GM04504 (cell line): ENCODE data around the gene IL15RA.

ENCODE experiments used
- DNase-seq: peaks from one replicate; pipeline ENCODE4 v3.0.0-alpha.2; 2012; ENCODE audit warnings: low read depth

IL15RA gene

GRCh38 chr10:5977471-5978229 is at the start of gene IL15RA:
Gene IL15RA (minus strand): TSS chr10:5977543. CDS start chr10:5977492, 51 bp downstream.
- peak; percentile 58 for DNase-seq

GRCh38 chr10:6025683-6026255 is 48.4 kb upstream of the IL15RA start:
- DNase-seq, result no peak

GRCh38 chr10:6024334-6024682 is 47.0 kb upstream of the IL15RA start:
- DNase-seq, result no peak

- peak; percentile 88 for DNase-seq
Measured at GRCh38 chr10:6023661-6024333, 46.5 kb upstream of the IL15RA start.

- no peak for DNase-seq
Measured at GRCh38 chr10:6022660-6023059, 45.3 kb upstream of the IL15RA start.

GRCh38 chr10:6020826-6021225 is 43.5 kb upstream of the IL15RA start:
- DNase-seq, result no peak

GRCh38 chr10:6019796-6020195 is 42.5 kb upstream of the IL15RA start:
- no peak for DNase-seq

GRCh38 chr10:6019010-6019782 is 41.9 kb upstream of the IL15RA start:
- DNase-seq, result no peak

GRCh38 chr10:6018422-6018821 is 41.1 kb upstream of the IL15RA start:
- no peak for DNase-seq

- no peak for DNase-seq
Measured at GRCh38 chr10:6017781-6018354, 40.5 kb upstream of the IL15RA start.

GRCh38 chr10:6014241-6014761 is 37.0 kb upstream of the IL15RA start:
- DNase-seq, result no peak

- DNase-seq, result no peak
Measured at GRCh38 chr10:6013413-6014192, 36.3 kb upstream of the IL15RA start.

GRCh38 chr10:6012121-6012905 is 35.0 kb upstream of the IL15RA start:
- no peak for DNase-seq

- DNase-seq, result no peak
Measured at GRCh38 chr10:6011558-6011957, 34.2 kb upstream of the IL15RA start.

- no peak for DNase-seq
Measured at GRCh38 chr10:6010569-6010968, 33.2 kb upstream of the IL15RA start.

GRCh38 chr10:6009961-6010360 is 32.6 kb upstream of the IL15RA start:
- DNase-seq, result no peak

- DNase-seq, result no peak
Measured at GRCh38 chr10:6009150-6009549, 31.8 kb upstream of the IL15RA start.

GRCh38 chr10:6008497-6009142 is 31.3 kb upstream of the IL15RA start:
- DNase-seq, result no peak

- no peak for DNase-seq
Measured at GRCh38 chr10:6006991-6007390, 29.6 kb upstream of the IL15RA start.

- no peak for DNase-seq
Measured at GRCh38 chr10:6006546-6006945, 29.2 kb upstream of the IL15RA start.
